NCI-H1694 (cell line): ENCODE data around the gene PDK2.
A peak's percentile ranks its signal among the peaks of the same experiment; 100 is the strongest.

Source experiments
- DNase-seq: peaks from one replicate; lab custom pipeline; 2025; lab: John Stamatoyannopoulos, UW

PDK2 gene

GRCh38 chr17:50149417-50150353 is 54.5 kb downstream of the PDK2 start:
- DNase-seq = no peak

GRCh38 chr17:50150354-50151040 is 55.3 kb downstream of the PDK2 start, which contains the start of gene PPP1R9B:
TSS of gene PPP1R9B (minus strand) at chr17:50150677. CDS start at chr17:50150513, 164 bp downstream.
- no peak for DNase-seq

- peak; percentile 57 for DNase-seq
These were observed 56.1 kb downstream of the PDK2 start for GRCh38 chr17:50151041-50151936.

- DNase-seq = peak; percentile 87
These were observed 56.9 kb downstream of the PDK2 start for GRCh38 chr17:50151937-50152547.

GRCh38 chr17:50152736-50153135 is 57.6 kb downstream of the PDK2 start:
- DNase-seq = no peak

GRCh38 chr17:50153650-50154575 is 58.8 kb downstream of the PDK2 start:
- DNase-seq = no peak

- DNase-seq = no peak
These were observed 59.5 kb downstream of the PDK2 start for GRCh38 chr17:50154604-50155003.

GRCh38 chr17:50155115-50155819 is 60.1 kb downstream of the PDK2 start:
- no peak for DNase-seq

GRCh38 chr17:50157891-50158290 is 62.7 kb downstream of the PDK2 start:
- DNase-seq = no peak

GRCh38 chr17:50161023-50161910 is 66.1 kb downstream of the PDK2 start:
- peak; percentile 90 for DNase-seq
